Adipocyte (in vitro differentiated cells): ENCODE measurements around the gene PPP2R3A.
"Not testable (repeated sequence)": the region's sequence is repeated elsewhere in the genome, so short reads cannot be mapped to it uniquely, and the experiment has no call there.

Experiments used
- DNase-seq: peaks from one replicate; pipeline ENCODE4 v3.0.0-alpha.2; 2015; ENCODE audit warnings: low read depth
- H3K27me3 ChIP-seq: replicated peaks from 2 replicates; pipeline ENCODE4 v1.7.0; 2013; ENCODE audit warnings: mild to moderate bottlenecking, low read length, moderate library complexity; ENCODE audit not compliant: control insufficient read depth, insufficient read depth
- H3K36me3 ChIP-seq: 2 replicates; pipeline ENCODE4 v1.7.0; 2013; ENCODE audit warnings: low read length, mild to moderate bottlenecking, moderate library complexity; ENCODE audit not compliant: control insufficient read depth, insufficient read depth, severe bottlenecking
- H3K4me1 ChIP-seq: 2 replicates; pipeline ENCODE4 v1.7.0; 2013; ENCODE audit warnings: mild to moderate bottlenecking, low read length, moderate library complexity; ENCODE audit not compliant: control insufficient read depth, insufficient read depth
- H3K4me3 ChIP-seq: 2 replicates; pipeline ENCODE4 v1.7.0; 2013; ENCODE audit warnings: mild to moderate bottlenecking, low read length, moderate library complexity
- H3K9ac ChIP-seq: 2 replicates; pipeline ENCODE4 v1.7.0; 2013; ENCODE audit warnings: mild to moderate bottlenecking, low read length, moderate library complexity
- H3K9me3 ChIP-seq: 2 replicates; pipeline ENCODE4 v1.7.0; 2013; ENCODE audit warnings: mild to moderate bottlenecking, low read length, moderate library complexity; ENCODE audit not compliant: control insufficient read depth

Gene PPP2R3A

DNA sequence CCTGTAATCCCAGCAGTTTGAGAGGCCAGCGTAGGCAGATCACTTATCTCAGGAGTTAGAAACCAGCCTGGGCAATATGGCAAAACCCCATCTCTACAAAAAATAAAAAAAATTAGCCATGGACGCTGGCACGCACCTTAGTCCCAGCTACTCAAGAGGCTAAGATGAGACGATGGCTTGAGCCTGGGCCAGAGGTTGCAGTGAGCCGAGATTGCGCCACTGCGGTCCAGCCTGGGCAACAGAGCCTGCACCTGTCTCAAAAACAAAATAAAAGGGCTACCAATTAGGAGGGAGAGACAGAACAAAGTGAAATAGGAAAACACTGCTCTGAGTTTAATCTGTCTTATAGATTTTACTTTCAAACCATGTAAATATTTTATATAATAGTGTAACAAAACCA is 196.8 kb downstream of the PPP2R3A start:
- Histone ChIP-seq H3K4me3 (no peak overlapping the region), H3K27me3 (no peaks in the 10 kb centered on the region), H3K9me3 (no peaks in the 10 kb centered on the region), H3K9ac (no peak overlapping the region), H3K4me1 (peaks cover 2% of the 10 kb centered on the region), H3K36me3 (no peaks in the 10 kb centered on the region)
- no peak for DNase-seq

GRCh38 chr3:136163607-136164006 is 198.1 kb downstream of the PPP2R3A start:
- H3K9ac ChIP-seq, H3K9me3 ChIP-seq, DNase-seq, H3K36me3 ChIP-seq, H3K4me1 ChIP-seq, H3K27me3 ChIP-seq, H3K4me3 ChIP-seq: not testable (repeated sequence)

DNA sequence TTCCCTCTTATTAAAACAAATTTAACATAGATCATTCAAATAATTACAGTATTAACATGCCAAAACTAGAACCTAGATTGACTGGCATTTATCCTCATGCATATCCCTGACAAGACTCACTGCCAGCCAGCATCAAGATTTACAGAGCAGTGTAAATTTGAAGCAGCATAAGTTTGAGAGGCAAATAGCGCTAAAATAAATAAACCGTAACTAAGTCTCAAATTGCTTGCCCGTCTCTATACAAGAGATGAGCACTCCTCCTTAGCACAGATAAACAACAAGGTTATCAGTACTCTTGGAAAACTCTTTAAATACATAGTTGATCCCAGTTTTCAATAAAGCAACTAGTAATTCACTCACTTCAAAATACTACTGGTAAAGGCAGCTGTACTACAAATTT is 201.0 kb downstream of the PPP2R3A start:
- Histone ChIP-seq H3K36me3 (no peaks in the 10 kb centered on the region), H3K9me3 (no peaks in the 10 kb centered on the region), H3K9ac (no peak overlapping the region), H3K4me1 (peaks cover 2% of the 10 kb centered on the region), H3K27me3 (no peaks in the 10 kb centered on the region), H3K4me3 (no peak overlapping the region)
- DNase-seq: no peak

DNA sequence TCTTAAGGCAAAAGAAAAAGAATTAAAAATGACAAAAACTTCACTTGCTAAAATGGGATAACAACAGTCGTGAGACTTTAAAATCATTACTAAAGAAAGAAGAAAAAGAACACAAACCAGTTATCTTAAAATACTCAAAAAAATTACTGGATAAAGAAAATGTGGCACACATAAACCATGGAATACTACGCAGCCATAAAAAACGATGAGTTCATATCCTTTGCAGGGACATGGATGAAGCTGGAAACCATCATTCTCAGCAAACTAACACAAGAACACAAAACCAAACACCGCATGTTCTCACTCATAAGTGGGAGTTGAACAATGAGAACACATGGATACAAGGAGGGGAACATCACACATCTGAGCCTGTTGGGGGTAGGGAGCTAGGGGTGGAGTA is 202.7 kb downstream of the PPP2R3A start:
- not testable (repeated sequence) for H3K36me3 ChIP-seq, H3K4me3 ChIP-seq, H3K27me3 ChIP-seq, H3K9me3 ChIP-seq, H3K9ac ChIP-seq, H3K4me1 ChIP-seq, DNase-seq

- no peaks in the 10 kb centered on the region for H3K9me3 ChIP-seq
- no peak for DNase-seq
- H3K27me3 ChIP-seq: no peaks in the 10 kb centered on the region
- H3K4me1 ChIP-seq: no peaks in the 10 kb centered on the region
- no peaks in the 10 kb centered on the region for H3K36me3 ChIP-seq
- H3K4me3 ChIP-seq: no peak overlapping the region
- H3K9ac ChIP-seq: no peak overlapping the region
Observed at GRCh38 chr3:136171097-136171542, 205.6 kb downstream of the PPP2R3A start.

DNA sequence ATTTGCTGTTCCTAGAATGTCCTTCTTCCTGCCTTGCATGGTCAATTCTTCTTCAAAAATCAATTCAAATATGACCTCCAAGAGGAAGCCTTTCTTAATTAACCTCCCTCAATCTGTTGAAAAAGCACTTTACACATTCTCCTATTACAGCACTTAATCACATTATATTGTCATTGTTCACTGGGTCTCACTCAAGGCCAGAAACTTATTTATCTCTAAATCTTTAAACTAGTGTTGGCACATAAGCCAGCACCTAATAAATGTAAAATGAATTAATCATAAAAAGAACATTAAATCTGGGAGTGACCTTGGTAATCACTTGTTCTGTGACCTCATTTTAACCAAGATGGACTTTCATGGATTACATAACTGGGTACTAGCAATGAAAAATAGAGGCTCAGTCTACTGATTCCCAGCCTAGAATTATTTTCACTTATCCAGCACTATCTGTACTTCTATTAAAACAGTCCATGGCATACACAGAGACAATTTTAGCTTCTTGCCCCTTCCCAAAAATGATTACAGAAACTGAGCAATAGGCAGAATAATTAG is 208.5 kb downstream of the PPP2R3A start:
- no peak for DNase-seq
- Histone ChIP-seq H3K4me3 (no peak overlapping the region), H3K36me3 (no peaks in the 10 kb centered on the region), H3K9ac (no peak overlapping the region), H3K4me1 (no peaks in the 10 kb centered on the region), H3K9me3 (no peaks in the 10 kb centered on the region), H3K27me3 (no peaks in the 10 kb centered on the region)

GRCh38 chr3:136177876-136178275 is 212.3 kb downstream of the PPP2R3A start:
- Histone ChIP-seq H3K27me3 (no peaks in the 10 kb centered on the region), H3K9me3 (no peaks in the 10 kb centered on the region)
- no peak for DNase-seq

GRCh38 chr3:136181741-136182140 is 216.2 kb downstream of the PPP2R3A start:
- Histone ChIP-seq H3K4me1 (peaks cover 22% of the 10 kb centered on the region), H3K9ac (no peak overlapping the region), H3K9me3 (no peaks in the 10 kb centered on the region), H3K4me3 (no peak overlapping the region), H3K27me3 (no peaks in the 10 kb centered on the region), H3K36me3 (no peaks in the 10 kb centered on the region)
- no peak for DNase-seq

More at GRCh38 chr3:136177876-136178275, 212.3 kb downstream of the PPP2R3A start:
- no peak overlapping the region for H3K4me3 ChIP-seq
- no peak overlapping the region for H3K9ac ChIP-seq
- H3K4me1 ChIP-seq: peaks cover 3% of the 10 kb centered on the region
- no peaks in the 10 kb centered on the region for H3K36me3 ChIP-seq

GRCh38 chr3:136184703-136185102 is 219.2 kb downstream of the PPP2R3A start:
- Histone ChIP-seq H3K36me3 (no peaks in the 10 kb centered on the region), H3K9ac (no peak overlapping the region), H3K9me3 (no peaks in the 10 kb centered on the region), H3K4me3 (no peak overlapping the region), H3K4me1 (peaks cover 27% of the 10 kb centered on the region), H3K27me3 (no peaks in the 10 kb centered on the region)
- DNase-seq: peak; percentile 43

- Histone ChIP-seq H3K9me3 (no peaks in the 10 kb centered on the region), H3K4me3 (no peak overlapping the region), H3K36me3 (no peaks in the 10 kb centered on the region), H3K27me3 (no peaks in the 10 kb centered on the region), H3K9ac (no peak overlapping the region), H3K4me1 (peaks cover 40% of the 10 kb centered on the region)
- DNase-seq: no peak
Observed at GRCh38 chr3:136186344-136186743, 220.8 kb downstream of the PPP2R3A start.

DNA sequence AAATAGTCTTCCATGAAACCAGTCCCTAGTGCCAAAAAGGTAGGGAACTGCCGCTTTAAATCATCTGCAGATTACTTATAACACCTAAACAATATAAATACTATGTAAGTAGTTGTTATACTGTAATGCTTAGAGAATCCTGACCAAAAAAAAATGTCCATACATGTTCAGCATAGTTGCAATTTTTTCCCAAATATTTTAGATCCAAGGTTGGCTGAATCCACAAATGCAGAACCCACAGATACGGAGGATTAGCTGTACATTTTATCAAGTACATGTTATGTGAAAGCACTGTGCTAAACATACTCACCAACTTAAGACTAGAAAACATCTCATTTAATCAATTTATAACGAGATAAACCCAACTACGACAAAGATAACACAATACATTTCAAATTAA is 221.3 kb downstream of the PPP2R3A start:
- Histone ChIP-seq H3K4me1 (peaks cover 43% of the 10 kb centered on the region), H3K4me3 (no peak overlapping the region), H3K9me3 (no peaks in the 10 kb centered on the region), H3K36me3 (no peaks in the 10 kb centered on the region), H3K9ac (no peak overlapping the region), H3K27me3 (no peaks in the 10 kb centered on the region)
- no peak for DNase-seq

DNA sequence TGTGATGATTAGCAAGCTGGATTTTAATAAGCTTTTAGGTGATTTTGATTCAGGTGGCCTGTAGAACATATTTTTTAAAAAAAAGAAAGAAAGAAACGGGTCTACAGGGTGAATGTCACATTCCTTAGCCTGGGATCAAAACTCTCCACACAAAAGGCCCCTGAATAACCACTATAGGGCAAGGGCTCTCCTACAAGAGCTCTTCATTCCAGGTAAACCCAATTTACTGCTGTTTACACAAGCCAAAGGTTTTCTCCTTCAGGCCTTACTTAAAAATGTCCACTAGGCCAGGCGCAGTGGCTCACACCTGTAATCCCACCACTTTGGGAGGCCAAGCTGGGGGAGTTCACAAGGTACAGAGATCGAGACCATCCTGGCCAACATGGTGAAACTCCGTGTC is 222.3 kb downstream of the PPP2R3A start:
- Histone ChIP-seq H3K4me3 (no peak overlapping the region), H3K4me1 (peaks cover 53% of the 10 kb centered on the region), H3K9me3 (no peaks in the 10 kb centered on the region), H3K36me3 (no peaks in the 10 kb centered on the region), H3K9ac (no peak overlapping the region), H3K27me3 (no peaks in the 10 kb centered on the region)
- no peak for DNase-seq
